ENCODE results near the gene DNAJC2.
A peak's percentile ranks its signal among the peaks of the same experiment; 100 is the strongest.
"Not testable (repeated sequence)": the region's sequence is repeated elsewhere in the genome, so short reads cannot be mapped to it uniquely, and the experiment has no call there.

Gene DNAJC2

DNA sequence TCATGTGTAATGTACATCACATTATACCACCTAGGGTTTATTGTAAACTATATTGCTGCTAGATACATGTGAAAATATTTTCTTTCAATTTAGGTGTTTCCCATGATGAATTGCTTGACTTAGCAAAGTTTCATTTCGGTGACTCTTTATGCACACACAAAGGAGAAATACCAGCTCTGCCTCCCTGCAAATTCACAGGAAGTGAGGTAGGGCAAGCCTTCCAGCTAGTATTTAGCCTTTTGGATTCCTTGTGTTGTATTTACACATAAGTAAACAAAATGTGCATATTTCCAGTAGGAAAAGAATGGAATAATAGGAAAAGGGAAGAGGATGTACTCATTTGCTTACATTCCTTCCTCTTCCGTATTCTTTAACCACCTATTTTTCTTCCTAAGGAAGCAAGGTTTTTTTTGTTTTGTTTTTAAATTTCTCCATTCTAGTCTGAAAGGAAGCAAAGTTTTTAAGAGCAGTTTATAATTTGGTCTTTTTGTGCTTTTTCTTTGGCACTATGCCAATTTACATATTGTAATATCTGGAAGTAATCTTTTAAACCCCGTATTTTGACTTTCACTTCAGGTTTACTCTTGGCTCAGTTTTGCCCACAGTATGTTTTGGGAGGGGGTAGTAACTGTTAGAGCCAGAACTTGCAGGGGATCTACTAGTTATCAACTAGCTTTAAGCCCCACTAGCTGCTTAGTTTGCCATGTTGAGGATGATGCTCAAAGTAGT is 36.9 kb downstream of the DNAJC2 start:
- no peak overlapping the region for H3K4me3 ChIP-seq (ENCODE audit: low read length)
- no peak for TF ChIP-seq ZNF274 (IDR thresholded peaks at IDR 0.05; ENCODE audit: low read depth, low read length)

DNA sequence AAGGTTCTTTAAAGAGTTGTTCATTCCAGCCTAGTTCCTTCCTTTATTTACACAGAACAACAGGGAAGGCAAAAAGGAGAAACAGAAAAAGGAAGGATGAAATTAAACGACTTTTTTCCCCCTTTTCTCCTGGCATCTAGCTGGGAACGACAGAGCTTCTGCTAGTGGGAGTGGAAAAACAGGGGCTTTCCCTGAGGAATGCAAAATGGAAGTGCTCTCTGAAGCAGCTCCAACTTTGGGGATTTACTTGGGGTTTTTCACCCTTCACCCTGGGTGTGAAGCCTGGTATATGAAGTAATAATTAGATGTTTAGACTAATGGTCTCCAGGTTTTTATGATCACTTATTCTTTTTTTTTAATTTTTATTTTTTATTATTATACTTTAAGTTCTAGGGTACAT is 43.1 kb downstream of the DNAJC2 start:
- no peak for TF ChIP-seq ZNF274 (IDR thresholded peaks at IDR 0.05; ENCODE audit: low read depth, low read length)
- H3K4me3 ChIP-seq (ENCODE audit: low read length) = no peak overlapping the region

DNA sequence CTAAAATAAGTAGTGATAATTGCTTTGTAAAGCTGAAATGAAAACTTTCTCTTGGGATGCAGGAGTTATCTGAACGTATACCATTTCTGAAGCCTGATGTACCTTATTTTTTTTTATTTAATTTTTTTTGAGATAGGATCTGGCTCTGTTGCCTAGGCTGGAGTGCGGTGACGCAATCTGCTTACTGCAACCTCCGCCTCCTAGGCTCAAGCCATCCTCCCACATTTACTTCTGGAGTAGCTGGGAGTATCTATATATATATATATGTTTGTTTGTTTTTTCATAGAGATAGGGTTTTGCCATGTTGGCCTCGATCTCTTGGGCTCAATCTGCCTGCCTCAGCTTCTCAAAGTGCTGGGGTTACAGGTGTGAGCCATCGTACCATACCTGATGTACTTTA is 44.9 kb downstream of the DNAJC2 start:
- no peak for TF ChIP-seq ZNF274 (IDR thresholded peaks at IDR 0.05; ENCODE audit: low read depth, low read length)
- no peak overlapping the region for H3K4me3 ChIP-seq (ENCODE audit: low read length)

DNA sequence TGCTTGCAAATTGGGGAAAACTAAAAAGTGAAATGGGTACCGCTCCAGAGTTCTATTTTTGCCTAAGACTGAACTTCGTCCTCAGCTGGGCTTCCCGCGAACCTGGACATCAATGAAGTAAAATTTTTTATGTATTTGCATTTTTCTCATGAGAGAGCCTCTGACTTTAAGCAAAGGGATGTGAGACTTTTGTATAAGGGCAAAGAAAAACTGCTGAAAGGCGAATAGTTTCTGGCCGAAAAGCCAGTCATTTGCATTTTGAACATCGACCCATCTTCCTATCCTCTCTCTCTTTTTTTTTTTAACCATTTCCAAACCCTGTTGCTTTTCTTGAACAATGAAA is 46.8 kb downstream of the DNAJC2 start:
- peak overlapping the region; percentile 93 for H3K4me3 ChIP-seq (ENCODE audit: low read length)
- no peak for TF ChIP-seq ZNF274 (IDR thresholded peaks at IDR 0.05; ENCODE audit: low read depth, low read length)

DNA sequence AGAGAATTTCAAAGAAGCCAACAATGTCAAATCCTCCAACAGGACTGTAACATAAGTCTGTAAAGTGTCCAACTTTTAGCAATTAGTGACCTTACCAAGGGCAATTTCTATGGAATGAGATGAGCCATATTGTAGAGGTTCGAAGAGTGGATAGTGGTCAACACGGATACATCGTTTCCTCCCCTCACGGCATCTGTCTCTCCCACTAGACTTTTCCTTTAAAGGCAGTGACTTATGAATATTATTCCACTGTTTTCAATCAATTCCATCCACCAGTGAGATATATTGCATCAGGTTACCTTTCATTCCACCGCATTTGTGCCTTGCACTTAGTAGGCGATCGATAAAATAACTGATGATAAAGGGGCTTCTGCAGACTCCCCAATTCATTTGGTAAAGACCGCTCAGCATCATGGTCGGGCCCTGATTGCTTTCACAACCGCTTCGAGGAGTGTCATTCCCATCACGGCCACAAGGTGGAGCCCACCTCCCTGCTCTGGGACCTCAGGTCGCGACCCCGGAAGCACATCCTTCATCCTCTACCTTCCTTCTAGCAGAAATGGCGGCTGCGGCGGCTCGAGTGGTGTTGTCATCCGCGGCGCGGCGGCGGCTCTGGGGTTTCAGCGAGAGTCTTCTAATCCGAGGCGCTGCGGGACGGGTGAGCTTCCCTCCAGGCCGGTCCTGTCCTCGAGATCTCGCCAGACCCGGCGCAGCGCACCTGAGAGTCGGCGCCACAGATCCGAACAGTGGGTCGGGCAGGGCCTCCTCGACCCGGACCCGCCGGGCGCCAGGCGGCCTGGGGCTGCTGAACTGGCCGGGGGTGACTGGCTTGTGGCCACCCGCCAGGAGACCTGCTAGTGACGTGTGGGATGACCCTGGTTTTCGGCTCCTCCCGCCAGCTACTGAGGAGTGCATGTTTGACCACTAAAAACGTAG is 47.4 kb downstream of the DNAJC2 start, which contains the start of gene PMPCB:
Gene PMPCB, plus strand, starts transcription at position 535 of the 936 bp plus-strand sequence. Its CDS starts 25 bp downstream, at position 560.
- H3K4me3 ChIP-seq (ENCODE audit: low read length) = peak within 1 kb of the TSS; percentile 93
- no peak for TF ChIP-seq ZNF274 (IDR thresholded peaks at IDR 0.05; ENCODE audit: low read depth, low read length)

DNA sequence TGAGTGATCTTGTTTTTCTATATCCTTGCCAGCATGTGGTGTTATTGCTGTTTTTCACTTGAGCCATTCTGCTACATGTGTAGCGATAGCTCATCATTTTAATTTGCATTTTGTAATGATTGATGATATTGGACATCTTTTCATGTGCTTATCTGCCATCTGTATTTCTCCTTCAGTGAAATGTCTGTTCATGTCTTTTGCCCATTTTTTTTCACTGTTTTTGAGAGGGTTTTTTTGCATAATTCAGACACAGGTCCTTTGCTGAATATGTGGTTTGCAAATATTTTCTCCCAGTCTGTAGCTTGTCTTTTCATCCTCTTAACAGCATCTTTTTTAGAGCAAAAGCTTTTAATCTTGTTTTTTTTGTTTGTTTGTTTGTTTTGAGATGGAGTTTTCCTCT is 51.0 kb downstream of the DNAJC2 start:
- no peak for TF ChIP-seq ZNF274 (IDR thresholded peaks at IDR 0.05; ENCODE audit: low read depth, low read length)
- no peak overlapping the region for H3K4me3 ChIP-seq (ENCODE audit: low read length)

DNA sequence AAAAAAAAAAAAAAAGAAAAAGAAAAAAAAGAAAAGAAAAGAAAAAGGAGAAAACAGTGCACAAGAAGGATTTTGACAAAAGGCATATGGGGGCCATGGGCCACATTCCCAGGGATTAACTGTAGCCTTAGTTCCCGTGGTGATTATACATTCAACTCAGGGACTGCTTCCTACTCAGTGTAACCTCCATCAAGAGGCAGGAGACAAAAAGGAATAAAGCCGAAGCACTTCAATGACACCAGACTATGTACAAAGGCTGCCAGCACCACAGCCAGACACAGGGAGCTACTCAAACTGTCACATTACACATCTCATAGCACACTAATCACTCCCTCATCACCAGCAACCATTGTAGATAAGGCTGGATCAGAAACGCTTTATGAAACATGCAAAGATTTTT is 52.4 kb downstream of the DNAJC2 start:
- H3K4me3 ChIP-seq (ENCODE audit: low read length) = no peak overlapping the region
- TF ChIP-seq ZNF274 (IDR thresholded peaks at IDR 0.05; ENCODE audit: low read depth, low read length) = no peak

DNA sequence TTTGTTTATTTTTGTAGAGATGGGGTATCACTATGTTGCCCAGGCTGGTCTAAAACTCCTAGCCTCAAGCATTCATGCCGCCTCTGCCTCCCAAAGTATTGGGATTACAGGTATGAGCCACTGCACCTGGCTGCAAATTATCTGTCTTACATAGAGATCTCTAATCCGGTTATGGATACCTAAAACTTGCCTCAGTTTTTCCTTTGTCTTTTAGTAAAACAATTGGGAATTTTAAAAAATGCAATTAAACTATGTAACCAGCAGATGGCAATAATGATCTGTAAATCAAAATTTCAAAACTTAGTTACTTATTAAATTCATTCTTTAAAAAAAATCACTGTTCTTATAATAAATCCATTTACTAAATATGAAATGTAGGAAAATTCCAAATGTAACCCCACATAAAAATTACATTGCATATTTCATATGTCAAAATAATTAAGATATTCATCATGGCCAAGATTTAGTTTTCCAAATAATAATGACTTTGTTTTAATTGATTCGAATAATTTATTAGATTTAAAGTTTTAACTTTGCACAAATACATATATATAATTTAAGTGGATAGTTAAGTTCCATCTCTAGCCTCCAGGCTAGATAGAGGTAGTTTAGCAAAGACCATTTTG is 61.7 kb downstream of the DNAJC2 start:
- H3K4me3 ChIP-seq (ENCODE audit: low read length) = not testable (repeated sequence)

DNA sequence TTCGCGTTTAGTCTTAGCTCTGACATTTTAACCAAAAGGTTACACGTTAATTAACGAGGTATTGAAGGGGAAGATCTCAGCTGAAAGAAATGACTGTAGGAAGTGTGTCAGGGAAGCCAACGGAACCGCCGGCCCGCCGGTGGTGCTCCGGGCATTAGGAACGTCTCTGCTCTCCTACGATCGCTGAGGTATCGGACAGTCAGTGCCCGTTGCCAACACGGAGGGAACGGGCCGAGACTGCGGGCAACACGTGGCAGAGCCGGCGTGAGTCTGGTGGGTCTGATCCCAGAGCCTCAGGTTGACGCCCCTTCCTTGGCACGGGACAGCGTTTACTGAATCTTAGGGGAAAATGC is 63.8 kb downstream of the DNAJC2 start:
- H3K4me3 ChIP-seq (ENCODE audit: low read length) = peak overlapping the region; percentile 93; the same call in 1 of the 2 replicates

DNA sequence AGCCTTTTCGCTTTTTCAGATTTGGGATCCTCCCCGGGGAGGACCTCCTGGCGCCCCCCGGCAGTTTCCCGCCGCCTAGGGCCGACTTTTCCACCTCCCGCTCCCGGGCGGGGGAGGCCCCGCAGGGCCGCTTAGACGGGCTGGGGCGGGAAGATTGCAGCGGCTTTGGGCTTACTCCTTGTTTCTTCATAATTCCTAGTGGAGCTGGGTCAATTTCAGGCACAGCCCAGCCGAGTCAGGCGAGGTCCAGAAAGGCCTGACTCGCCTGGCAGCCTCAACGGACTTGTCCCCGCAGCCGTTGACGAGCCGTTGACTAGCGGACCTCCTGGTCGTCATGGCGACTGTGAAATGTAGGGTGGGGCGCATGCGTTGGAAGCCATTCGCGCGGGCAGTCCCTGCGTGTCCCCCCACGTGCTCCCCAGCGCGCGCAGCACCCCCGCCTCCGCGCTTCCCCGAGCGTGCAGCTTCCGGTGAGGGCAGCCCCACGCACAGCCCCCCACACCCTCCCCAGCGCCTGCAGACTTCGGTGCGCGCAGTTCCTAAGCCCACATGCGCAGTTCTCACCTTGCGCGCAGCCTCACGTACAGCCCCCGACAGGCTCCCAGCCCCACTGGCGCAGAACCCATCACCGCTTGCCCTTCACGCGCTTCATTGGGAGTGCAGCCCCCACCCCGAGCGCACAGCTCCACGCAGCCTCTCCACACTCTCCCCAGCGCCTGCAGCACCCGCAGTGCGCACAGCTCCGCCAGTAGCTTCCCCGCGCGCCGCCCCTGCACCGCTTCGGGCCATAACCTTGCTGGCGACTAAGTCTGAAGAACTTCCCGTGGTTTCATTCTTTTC is 64.4 kb downstream of the DNAJC2 start:
- H3K4me3 ChIP-seq (ENCODE audit: low read length) = peak overlapping the region; percentile 93

DNA sequence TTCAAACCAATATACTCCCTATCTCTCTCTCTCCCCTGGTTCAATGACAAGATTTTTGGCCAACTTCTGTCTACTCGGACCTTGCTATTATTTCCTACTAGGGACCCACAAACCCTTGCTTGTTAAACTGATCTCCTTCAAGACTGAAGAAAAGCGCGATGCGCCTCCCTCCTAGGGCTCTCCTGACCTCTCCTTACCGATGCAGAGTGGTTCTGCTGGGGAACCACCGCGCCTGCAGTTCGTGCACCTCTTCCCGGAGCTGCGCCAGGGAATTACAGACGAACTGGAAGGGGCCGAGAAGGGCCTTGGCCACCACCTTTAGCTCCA is 65.0 kb downstream of the DNAJC2 start:
- peak overlapping the region; percentile 93 for H3K4me3 ChIP-seq (ENCODE audit: low read length)

DNA sequence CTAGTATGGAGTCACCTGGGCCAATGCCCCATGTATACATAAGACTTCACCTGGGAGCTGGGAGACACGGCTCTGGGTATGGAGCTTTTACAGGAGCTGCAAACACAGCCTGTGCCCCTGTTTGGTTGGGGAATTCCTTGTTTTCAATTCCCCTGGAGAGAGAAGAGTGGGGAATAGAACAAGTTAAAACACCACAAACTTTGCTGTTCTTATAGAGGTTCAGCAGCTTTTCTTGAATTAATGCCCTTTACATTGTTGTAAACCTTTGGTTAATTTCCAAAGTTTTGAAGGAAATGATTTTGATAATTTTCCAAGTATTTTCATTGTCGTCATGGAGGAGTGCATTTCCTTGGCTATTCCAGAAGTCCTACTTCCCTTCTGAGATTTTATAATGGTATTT is 66.4 kb downstream of the DNAJC2 start:
- H3K4me3 ChIP-seq (ENCODE audit: low read length) = not testable (repeated sequence)

DNA sequence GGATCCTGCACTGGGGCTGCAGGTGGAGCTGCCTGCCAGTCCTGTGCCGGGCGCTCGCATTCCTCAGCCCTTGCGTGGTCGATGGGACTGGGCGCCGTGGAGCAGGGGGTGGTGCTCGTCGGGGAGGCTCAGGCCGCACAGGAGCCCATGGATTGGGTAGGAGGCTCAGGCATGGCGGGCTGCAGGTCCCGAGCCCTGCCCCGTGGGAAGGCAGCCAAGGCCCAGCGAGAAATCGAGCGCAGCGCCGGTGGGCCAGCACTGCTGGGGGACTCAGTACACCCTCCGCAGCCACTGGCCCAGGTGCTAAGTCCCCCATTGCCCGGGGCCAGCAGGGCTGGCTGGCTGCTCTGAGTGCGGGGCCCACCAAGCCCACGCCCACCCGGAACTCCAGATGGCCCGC is 69.7 kb downstream of the DNAJC2 start:
- not testable (repeated sequence) for H3K4me3 ChIP-seq (ENCODE audit: low read length)

DNA sequence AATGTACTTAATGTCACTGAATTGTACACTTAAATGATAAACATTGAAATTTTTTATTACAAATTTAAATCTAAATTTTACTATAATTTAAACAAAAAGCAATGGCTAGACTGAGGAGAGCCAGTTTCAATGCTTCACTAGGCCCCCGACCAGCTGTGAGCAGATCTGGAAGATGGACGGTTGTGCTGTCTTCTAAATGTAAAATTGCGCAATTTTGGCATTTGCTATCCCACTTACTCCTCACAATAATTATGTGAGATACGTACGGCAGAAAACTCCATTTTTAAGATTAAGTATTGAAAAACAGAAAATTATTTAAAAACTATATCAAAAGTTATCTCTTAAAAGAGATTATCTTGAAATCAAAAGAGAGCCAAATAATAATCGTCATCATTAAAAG is 71.2 kb downstream of the DNAJC2 start:
- not testable (repeated sequence) for H3K4me3 ChIP-seq (ENCODE audit: low read length)

DNA sequence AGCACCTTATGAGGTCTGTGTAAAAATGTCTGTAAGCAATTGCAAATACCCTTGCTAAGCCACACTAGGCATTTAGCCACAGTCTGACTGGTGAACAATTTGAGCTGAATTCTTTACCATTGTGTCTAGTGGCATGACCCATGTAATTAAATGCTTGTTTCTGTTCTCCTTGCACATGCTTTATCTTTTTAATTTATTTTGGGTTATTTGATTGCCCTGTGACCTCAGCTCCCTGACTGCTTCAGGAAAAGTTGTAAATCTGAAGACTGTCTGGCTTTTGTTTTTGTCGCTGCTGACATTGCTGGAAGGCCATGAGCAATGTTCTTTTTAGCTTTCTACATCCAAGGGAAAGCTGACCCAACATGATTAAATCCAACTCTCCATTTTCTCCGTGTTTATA is 78.3 kb downstream of the DNAJC2 start:
- H3K4me3 ChIP-seq (ENCODE audit: low read length) = not testable (repeated sequence)

DNA sequence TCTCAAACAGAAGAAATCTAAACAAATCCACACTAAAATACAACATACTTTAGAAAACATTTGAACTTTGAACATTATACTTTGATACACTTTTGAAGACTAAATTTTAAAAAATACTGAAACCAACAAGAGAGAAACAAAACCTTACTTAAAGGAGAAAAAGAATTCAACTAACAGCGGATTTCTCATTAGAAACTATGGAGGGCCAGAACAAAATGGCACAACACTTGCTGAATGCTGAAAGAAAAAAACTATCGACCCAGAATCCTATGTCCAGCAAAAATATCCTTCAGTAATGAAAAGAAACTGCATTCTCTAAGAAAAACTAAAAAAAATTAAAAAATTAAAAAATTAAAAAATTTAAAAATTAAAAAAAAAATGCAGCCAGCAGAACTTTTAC is 80.5 kb downstream of the DNAJC2 start:
- not testable (repeated sequence) for H3K4me3 ChIP-seq (ENCODE audit: low read length)
